ENCODE data around the gene XKR8. TPM values are rescaled to one million over a fixed set of nuclear protein-coding genes. Genes with fewer than 3 reads are reported as not detected.

XKR8 gene
- total and polyA plus RNA-seq, 9 of the 15 experiments (the other 6 are each of a cell fraction or from before 2014, with no cell fraction given) = 0.45 to 2.8 (median 1.7) TPM

DNA sequence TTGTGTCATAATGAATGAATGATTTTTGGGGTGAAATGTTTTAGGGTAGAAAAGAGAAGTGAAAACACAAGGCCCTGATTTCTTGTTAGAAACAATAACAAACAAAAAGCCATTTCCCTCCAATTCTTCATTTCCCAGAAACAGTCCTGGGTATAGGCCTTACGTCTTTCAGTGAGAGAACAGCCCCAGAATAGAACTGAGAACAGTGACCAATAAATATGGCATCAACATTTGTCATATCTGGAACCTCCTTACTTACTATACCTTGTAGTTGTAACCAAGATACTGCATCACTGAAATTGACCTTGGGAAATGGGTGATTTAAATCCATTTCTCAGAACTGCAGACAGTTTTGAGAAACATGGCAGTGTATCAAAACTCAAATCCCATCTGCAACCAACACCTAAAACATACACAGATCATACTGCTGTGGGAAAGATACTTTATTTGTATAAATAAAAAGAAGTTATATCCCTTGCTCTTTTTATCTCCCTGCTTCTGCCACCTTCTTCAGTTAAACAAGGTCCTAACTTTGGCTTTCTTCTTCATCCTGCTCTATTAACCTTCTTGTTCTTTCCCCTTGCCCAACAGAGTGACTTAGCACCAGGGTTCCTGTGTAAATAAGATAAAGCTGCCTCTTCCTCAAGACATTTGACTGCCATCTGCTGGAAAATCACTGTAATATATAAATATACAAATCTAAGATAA lies 19.5 kb downstream of the XKR8 start (continued):
- TF ChIP-seq HDAC6 (IDR thresholded peaks at IDR 0.05; ENCODE audit: low read depth, low read length) (no peak), LCOR (CRISPR knock-in tag; IDR thresholded peaks at IDR 0.05) (peak; percentile 91), NONO (IDR thresholded peaks at IDR 0.05; ENCODE audit: low read depth in 2 of 2, low read length in 1 of 2) (0 out of 4 replicates have a peak, but pooled peaks of 1 of the 2 experiments have one; percentile 58), MBD2 (IDR thresholded peaks at IDR 0.05; ENCODE audit: borderline replicate concordance, low read depth) (no peak), MAFF (IDR thresholded peaks at IDR 0.05; ENCODE audit: low read length) (peak; percentile 92), ILF3 (IDR thresholded peaks at IDR 0.05; ENCODE audit: borderline replicate concordance) (no peak), POLR2B (IDR thresholded peaks at IDR 0.05; ENCODE audit: low read depth, partially characterized antibody) (no peak), ZNF174 (CRISPR knock-in tag; IDR thresholded peaks at IDR 0.05) (no peak), ZNF212 (CRISPR knock-in tag; IDR thresholded peaks at IDR 0.05) (no peak), ASH1L (IDR thresholded peaks at IDR 0.05; ENCODE audit: borderline replicate concordance, low read depth, partially characterized antibody) (no peak), ZNF140 (CRISPR knock-in tag; IDR thresholded peaks at IDR 0.05) (no peak)
- TF ChIP-seq, protein P1, sequence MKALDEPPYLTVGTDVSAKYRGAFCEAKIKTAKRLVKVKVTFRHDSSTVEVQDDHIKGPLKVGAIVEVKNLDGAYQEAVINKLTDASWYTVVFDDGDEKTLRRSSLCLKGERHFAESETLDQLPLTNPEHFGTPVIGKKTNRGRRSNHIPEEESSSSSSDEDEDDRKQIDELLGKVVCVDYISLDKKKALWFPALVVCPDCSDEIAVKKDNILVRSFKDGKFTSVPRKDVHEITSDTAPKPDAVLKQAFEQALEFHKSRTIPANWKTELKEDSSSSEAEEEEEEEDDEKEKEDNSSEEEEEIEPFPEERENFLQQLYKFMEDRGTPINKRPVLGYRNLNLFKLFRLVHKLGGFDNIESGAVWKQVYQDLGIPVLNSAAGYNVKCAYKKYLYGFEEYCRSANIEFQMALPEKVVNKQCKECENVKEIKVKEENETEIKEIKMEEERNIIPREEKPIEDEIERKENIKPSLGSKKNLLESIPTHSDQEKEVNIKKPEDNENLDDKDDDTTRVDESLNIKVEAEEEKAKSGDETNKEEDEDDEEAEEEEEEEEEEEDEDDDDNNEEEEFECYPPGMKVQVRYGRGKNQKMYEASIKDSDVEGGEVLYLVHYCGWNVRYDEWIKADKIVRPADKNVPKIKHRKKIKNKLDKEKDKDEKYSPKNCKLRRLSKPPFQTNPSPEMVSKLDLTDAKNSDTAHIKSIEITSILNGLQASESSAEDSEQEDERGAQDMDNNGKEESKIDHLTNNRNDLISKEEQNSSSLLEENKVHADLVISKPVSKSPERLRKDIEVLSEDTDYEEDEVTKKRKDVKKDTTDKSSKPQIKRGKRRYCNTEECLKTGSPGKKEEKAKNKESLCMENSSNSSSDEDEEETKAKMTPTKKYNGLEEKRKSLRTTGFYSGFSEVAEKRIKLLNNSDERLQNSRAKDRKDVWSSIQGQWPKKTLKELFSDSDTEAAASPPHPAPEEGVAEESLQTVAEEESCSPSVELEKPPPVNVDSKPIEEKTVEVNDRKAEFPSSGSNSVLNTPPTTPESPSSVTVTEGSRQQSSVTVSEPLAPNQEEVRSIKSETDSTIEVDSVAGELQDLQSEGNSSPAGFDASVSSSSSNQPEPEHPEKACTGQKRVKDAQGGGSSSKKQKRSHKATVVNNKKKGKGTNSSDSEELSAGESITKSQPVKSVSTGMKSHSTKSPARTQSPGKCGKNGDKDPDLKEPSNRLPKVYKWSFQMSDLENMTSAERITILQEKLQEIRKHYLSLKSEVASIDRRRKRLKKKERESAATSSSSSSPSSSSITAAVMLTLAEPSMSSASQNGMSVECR (CRISPR knock-in tag; IDR thresholded peaks at IDR 0.05) = no peak
- TF ChIP-seq, protein P2, sequence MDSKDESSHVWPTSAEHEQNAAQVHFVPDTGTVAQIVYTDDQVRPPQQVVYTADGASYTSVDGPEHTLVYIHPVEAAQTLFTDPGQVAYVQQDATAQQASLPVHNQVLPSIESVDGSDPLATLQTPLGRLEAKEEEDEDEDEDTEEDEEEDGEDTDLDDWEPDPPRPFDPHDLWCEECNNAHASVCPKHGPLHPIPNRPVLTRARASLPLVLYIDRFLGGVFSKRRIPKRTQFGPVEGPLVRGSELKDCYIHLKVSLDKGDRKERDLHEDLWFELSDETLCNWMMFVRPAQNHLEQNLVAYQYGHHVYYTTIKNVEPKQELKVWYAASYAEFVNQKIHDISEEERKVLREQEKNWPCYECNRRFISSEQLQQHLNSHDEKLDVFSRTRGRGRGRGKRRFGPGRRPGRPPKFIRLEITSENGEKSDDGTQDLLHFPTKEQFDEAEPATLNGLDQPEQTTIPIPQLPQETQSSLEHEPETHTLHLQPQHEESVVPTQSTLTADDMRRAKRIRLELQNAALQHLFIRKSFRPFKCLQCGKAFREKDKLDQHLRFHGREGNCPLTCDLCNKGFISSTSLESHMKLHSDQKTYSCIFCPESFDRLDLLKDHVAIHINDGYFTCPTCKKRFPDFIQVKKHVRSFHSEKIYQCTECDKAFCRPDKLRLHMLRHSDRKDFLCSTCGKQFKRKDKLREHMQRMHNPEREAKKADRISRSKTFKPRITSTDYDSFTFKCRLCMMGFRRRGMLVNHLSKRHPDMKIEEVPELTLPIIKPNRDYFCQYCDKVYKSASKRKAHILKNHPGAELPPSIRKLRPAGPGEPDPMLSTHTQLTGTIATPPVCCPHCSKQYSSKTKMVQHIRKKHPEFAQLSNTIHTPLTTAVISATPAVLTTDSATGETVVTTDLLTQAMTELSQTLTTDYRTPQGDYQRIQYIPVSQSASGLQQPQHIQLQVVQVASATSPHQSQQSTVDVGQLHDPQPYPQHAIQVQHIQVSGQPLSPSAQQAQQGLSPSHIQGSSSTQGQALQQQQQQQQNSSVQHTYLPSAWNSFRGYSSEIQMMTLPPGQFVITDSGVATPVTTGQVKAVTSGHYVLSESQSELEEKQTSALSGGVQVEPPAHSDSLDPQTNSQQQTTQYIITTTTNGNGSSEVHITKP (IDR thresholded peaks at IDR 0.05; ENCODE audit: partially characterized antibody) = peak; percentile 74
- TF ChIP-seq, protein P3, sequence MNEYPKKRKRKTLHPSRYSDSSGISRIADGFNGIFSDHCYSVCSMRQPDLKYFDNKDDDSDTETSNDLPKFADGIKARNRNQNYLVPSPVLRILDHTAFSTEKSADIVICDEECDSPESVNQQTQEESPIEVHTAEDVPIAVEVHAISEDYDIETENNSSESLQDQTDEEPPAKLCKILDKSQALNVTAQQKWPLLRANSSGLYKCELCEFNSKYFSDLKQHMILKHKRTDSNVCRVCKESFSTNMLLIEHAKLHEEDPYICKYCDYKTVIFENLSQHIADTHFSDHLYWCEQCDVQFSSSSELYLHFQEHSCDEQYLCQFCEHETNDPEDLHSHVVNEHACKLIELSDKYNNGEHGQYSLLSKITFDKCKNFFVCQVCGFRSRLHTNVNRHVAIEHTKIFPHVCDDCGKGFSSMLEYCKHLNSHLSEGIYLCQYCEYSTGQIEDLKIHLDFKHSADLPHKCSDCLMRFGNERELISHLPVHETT (CRISPR knock-in tag; conservative IDR thresholded peaks at IDR 0.05 in 1 of 2, IDR thresholded peaks at IDR 0.05 in 1 of 2) = 0 out of 4 replicates have a peak, but pooled peaks of 1 of the 2 experiments have one; percentile 56
